ENCODE results near the gene GOT1.

The GOT1 gene

DNA sequence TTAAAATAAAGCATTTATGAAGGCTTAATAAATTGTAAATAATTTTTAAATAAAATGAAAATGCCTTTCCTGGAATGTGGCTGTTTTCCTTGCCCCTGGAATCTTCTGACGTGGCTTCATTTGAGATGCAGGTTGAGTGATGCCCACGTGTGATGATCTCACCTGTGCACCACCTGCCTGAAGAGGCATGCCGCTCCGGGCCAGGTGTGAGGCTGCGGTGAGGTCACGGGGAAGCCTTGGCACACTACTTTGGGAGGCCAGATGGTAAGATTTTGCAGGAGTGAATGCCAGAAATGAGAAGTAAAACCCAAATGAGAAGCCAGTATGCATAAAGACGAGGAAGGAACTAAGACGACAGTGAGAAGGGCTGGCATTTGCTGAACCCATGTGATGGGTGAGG, 36.2 kb downstream of the GOT1 start:
- no peak for DNase-seq

DNA sequence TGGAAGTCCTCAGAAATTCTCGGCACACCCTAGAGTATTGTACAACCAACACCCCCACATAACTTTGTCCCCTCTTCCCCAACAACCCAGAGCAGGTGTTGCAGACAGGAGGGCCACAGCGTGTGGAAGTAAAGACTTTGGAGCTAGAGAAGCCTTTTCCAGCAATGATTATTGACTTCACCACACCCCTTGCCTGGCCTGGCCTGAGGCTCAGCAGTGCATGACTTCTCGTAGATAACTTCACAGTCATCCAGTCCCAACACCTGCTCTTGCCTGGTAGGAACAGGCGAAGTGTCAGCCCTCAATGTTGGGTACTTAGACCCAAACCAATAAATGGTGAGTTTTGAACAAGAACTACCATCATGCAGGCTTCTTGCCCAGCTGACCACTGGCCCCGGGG, 36.7 kb downstream of the GOT1 start:
- no peak for DNase-seq

DNA sequence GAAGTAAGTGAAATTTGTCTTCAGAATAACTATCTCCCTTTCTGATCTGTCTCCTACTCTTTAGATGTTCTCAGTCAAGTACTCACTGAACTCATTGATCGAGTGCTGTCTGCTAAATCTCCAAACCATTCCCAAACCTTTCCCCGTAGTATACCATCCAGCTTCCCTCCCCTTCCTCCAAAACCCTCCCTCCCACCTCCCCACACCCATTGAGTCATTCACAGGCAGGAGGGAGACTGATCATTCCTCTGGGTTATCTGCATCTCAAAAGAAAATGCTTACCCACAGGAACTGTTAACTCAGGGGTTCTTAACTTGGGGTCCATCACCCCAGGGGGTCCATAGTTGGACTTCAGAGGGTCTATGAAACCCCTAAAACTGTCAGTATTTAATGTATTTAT, 37.4 kb downstream of the GOT1 start:
- no peak for DNase-seq

DNA sequence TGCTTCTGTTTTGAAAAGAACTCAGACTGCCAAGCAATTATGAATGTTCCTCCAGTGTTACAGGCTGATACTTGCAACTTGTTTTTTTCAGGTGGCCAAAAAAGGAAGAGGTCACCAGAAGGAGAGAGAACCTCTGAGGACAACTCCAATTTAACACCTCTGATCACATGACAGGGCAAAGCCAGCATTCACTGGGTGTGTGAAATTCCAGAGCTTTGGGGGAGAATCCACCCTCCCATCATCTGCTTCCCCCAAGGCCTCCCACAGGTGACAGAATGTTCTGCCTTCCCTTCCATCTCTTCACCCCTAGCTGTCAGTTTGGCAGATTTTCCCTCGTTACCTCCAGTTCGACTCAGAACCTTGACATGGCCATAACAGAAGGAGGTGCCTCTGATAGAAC, 39.1 kb downstream of the GOT1 start:
- DNase-seq = no peak

DNA sequence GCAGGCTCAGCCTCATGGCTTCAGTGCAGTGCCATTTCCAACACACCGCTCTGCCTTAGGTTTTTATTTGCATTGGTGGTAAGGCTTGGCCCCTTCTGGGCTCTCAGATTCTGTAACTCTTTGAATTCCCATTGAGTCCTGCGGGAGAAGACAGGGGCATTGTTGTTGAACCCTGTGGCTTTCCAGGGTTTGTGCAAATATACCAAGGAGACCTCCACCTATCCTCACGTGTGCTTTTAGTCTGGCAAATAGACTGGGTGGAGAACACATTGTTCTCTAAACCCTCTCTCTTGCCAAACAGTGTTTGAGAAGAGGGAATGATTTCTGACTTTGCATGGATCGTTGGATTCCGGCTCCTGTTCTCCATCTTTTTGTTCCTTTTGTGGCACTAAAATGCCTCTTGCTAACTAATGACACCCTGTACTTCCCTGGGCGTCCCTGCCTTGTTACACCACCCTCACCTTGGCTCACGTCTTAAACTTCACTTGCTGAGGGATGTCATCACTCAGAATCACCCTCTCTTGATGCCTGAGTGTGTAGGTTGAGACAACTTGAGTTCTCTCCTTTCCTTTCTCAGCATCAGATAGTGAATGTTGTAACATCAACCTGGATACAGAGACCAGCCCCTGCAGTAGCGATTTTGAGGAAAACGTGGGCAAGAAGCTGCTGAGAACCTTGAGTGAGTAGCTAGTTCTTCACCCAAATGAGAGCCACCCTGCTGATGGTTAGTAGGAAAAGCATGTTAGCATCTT, 40.5 kb downstream of the GOT1 start:
- DNase-seq = peak in 1 of 2 experiments; percentile 10

DNA sequence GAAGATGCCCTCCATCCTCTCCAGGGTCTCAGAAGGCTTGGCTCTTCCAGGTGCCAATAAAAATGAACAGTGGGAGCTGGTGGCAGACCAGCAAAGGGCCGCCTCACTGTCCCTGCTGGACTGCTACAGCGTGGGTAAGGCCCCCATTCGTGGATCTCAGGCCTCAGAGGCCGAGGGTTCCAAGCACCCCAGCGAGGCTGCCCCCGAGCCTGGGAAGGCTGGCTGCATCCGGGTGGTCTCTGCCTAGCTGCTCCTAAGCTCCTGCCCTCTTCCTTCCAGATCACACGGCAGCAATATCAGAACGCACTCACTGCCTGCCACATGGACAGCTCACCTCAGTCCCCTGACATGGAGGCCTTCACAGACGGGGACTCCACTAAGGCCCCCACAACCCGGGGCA, 42.9 kb downstream of the GOT1 start:
- DNase-seq = no peak

DNA sequence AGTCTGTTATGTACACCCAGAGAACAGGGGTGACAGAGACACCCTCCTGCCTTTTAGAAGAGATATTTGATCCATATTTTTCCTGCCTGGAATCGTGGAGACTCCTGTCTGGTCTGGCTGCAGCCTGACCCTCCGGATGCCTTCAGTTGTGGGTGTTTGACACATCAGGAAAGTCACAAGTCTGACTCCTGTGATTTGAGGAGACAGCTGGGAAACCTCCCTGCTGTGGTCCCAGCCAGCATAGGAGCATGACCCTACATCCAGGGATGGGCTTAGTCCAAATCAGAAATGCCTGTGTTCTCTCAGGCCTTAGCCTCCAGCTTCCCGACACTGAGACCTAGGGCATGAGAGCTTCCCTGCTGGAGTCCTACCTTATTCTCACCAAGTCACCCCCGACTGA, 43.4 kb downstream of the GOT1 start:
- no peak for DNase-seq

DNA sequence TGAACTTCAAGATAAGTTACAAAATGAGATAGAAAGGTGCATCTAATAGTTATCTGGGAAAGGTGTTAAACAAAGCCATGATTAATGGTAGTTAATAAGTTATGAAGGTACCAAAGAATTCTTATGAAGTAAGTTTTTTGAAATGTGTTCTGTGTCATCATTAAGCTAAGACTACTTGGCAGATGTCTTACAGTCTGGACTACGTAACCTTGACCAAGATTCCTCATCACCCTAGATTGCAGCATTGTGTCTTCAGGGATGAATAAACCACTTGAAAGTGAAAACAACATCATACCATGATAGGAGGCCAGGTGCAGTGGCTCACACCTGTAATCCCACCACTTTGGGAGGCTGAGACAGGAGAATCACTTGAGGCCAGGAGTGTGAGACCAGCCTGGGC, 48.2 kb downstream of the GOT1 start:
- no peak for DNase-seq

DNA sequence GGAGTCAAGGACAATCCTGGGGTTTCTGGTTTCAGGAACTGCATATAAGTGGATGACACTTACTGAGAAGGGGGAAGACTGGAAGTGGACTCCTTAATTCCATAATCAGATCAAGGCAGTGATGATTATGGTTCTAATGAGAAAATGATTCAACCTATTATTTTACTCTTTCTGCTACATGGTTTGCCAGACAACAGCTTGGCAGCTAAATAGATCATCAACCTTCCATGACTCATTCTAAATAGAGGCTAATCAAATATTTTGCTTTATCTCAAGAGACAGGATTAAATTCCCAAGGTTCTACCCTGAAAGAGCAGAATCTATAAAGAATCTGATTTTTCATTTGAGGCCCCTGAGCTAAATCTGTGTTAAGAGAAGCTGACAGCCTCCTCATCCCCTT, 55.0 kb downstream of the GOT1 start:
- DNase-seq = no peak

DNA sequence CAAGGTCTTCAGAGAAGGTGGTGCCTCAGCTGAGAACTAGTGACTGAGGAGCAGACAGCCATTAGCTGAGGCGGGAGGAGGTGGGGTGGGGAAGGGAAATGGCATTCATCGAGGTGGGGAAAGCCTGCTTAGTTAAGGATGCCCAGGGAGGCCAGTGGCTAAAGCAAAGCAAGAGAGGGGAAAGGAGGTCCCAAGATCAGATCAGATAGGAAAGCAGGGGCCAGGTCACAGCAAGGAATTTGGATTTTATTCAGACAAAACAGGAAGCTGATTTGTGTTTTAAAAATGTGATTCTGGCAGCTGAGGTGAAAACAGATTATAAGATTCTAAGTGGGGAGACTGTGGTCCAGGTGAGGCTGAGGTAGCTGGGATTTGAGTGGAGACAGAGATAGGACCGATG, 55.5 kb downstream of the GOT1 start:
- no peak for DNase-seq

DNA sequence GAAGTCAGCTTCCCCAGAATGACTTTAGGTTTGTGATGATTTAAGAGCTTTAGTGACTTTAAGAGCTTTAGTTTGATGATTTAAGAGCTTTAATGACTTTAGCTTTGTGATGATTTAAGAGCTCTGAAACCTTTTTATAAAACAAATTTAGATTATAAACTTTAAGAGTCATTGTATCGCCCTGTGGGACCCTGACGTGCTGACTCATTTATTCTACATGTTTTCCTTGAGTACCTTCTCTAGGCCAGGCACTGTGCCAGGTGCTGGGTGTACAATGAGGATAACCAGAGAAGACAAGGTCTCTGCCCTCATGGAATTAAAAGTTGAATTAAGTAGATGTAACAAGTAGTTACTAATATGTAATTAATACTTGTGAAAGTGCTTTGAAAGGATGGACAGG, 55.9 kb downstream of the GOT1 start:
- no peak for DNase-seq

DNA sequence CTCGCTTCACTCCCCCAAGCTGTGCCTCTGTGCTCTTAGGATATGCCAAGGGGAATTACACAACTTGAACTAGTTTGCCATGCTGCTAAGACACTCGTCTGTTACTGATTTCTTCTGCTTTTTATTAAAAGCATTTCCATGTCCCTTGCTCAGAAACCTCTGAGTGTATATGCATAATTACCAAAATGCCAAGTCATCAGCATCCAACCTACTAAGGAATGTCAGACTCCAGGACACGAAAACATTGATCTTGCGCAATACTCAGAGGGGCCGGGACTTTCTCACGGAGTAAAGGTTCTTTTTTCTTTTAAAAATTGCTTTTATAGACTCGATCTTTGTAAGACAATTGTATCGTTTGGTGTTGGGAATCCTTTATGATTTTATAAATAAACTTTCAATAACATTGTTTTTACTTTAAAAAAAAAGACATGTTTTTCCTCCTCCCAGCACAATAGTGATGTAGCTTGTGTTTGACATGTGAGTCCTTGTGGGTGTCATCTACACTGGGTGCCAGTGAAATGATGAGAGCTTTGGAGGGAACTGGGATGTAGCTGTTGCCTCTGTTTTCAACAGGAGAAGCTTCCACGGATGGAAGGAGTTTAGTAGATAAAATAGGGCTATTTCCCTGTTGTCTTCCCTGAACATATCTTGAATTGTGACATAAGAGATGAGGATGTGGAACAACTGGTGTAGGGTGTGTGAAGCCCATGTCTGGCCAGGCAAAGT, 57.7 kb downstream of the GOT1 start:
- DNase-seq = no peak

DNA sequence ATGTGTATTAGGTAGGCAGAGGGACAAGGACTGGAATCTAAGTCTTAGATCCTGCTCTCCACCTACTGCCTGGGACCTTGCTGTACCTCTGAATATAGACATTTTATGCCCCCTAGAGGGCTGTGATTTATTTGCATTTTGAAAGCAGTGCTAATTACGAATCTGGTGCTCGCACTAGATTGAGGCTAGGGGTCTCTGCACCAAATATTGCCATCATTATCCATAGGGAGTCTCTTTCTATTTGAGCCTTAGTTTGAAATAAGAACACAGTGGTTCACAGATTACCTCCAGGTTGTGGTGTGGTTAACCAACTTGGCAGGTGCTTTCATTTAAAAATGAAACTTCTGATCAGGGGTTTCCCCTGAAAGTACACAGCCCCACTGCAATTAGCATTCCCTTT, 59.4 kb downstream of the GOT1 start:
- no peak for DNase-seq

DNA sequence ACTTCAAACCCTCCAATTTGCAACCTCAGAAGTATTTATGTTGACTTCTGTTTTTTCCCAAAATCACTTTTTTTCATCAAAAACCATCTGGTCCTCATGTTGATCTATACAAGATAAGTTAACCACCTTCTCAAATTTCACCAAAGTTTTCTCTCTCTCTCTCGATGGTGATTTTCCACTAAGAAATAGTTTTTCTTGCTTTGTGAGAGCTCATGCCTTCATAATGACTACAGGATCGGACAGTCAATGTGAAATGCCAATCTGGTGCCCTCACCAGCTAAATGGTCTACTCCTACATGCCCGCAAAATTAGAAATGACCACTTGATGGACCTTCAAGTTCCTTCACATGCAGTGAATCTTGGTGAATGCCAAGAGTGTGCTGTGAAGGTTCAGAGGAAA, 60.9 kb downstream of the GOT1 start:
- DNase-seq = no peak

DNA sequence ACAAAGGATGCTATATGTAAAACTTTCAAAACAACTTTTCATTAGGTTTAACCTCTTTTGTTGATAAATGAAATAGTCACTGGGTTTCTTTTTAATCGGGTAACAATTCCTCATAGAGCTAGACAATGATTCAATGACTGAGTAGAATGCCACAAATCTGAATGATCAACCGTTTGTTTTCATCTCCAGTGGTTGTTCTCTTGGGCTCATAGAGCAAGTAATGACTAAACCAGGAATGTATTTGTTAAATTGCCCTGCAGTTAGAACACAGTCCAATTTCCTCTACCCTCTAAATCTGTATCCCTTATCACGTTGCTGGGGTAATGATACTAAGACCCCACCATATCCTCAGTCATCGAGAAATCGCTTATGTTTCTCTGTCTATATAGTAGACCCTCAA, 61.3 kb downstream of the GOT1 start:
- no peak for DNase-seq

DNA sequence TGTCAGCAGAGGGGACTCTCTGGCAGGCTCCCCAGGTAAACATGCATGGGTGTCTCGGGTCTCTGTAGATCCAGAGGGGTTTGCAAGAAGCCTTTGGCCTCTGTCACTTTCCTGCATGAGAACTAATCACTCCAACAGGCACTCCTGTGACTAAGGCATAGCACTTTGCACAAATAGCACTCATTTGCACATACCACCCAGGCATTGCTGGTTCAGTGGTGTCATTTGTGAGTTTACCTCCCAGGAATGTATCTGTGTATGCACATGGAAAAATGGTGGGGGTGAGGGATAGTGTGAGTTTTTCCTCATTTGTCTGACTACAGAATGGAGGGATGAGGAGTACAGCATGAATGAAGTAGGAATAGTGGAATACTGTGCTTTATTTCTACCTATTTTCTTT, 61.8 kb downstream of the GOT1 start:
- no peak for DNase-seq

DNA sequence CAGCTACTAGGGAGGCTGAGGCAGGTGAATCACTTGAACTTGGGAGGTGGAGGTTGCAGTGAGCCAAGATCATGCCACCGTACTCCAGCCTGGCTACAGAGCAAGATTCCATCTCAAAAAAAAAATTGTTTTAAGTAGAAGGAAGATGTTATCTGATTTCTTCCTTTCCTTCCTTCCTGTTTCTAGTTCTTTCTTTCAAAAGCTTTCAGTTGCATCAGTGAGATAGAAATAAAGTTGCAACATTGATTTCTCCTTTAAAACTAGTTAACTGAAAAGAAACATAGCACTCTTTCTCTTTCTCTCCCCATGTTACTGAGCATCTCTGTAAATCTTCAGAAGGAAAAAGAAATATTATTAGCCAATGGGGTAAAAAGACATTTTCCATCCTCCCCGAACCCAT, 63.8 kb downstream of the GOT1 start:
- no peak for DNase-seq

DNA sequence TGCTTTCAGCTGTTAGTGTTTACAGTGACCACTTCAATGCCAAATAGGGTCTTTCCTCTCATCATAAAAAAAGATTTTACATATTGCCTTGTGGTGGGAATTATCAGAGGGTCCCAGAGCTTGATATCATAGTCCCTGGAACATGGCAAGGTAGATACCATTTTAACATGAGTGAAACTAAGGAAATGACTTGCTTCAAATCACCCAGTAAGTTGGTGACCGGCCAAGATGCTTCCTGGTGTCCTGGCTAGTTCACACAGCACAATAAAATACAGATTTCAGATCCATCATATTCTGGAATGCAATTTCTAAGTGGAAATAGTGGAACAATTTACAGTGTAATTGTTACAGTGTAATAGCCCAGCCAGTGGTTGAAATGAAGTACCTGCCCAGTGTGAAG, 64.7 kb downstream of the GOT1 start:
- no peak for DNase-seq

DNA sequence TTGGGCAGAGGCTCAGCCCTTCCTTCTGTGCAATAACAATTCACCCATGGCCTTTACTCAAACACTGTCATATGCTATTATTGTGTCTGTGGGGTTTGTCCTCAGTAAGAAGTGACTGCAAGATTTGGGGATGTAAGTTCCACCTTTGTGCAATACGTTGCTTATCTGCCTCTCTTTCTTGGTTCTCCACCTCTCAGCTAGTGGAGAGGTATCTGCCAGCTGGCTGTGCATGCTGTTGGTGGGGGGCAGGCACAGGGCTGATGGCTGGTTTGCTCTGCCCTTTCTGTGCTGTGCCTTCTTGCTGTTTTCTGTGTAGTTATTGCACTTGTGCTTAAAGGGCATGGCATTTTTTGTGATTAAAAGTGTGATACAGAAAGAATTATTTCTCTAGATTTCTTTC, 65.1 kb downstream of the GOT1 start:
- no peak for DNase-seq

DNA sequence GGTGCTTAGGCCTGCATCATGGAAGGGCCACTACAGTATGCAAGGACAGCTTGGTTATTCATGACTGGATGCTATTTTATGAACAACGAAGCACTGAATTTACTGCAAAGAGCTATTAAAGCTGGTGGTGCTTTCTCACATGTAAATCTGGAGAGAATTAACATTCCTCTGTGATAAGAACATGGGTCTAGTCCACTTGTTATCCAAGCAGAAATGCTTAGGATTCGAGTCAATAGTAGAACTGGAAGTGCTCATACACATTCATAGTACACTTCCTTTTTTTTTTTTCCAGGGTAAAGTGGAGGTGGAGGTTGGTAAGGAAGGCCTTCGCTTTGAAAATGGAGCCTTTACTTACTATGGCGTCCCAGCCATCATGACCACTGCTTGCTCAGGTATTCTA, 66.3 kb downstream of the GOT1 start:
- DNase-seq = no peak

DNA sequence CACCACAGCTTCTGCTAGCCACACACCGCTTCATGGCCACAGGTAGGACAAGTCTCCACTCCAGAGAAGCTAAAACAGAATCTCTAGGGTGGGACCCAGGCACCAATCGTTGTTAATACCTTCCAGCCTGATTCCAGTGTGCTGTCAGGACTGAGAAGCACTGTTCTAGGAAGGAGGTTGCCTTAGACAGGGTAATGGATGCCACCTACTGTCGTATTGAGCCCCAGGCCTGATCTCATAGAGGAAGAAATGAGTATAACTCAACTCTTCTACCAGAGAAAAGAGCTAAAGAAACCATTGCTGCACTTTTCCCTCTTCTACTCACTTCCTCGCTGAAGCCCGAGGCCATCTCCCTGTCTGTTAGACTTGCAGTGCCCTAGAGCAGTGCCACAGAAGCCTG, 69.5 kb downstream of the GOT1 start:
- no peak for DNase-seq

DNA sequence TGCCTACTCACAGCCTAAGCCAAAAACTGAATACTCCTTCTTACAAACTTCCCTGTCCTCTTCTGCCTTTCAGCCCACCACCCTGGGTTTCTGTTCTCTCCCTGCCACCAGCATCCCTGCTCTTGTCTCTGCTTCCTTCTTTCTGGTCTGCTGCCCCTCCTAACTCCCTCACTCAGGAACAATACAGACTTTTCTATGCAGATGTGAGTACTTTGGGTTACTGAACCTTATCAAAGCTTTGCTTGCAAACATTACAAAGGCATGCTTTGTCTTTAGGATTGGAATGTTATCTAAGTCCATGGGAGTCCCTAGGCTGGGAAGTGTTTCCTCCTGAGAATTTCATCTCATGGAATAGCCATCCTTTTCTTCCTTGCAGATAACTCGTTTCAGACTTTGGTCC, 72.3 kb downstream of the GOT1 start:
- DNase-seq = no peak

DNA sequence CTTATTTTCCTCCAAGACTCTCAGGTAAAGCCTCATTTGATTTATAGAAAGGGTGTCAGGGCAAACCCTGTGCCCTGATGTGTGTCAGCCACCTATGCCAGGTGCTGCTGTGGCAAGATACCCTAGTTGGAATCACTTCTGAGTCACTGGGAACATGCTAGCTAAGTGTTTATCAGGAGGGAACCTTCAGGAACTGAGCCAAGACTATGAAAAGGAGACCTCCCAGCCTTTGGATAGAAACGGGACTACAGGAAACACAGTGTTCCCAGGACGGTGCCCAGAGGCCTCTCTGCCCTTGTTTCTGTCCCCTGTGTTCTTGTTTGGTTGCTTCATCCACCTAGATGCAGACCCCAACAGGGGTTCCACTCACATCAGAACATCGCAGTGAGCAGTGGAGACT, 72.7 kb downstream of the GOT1 start:
- DNase-seq = no peak

DNA sequence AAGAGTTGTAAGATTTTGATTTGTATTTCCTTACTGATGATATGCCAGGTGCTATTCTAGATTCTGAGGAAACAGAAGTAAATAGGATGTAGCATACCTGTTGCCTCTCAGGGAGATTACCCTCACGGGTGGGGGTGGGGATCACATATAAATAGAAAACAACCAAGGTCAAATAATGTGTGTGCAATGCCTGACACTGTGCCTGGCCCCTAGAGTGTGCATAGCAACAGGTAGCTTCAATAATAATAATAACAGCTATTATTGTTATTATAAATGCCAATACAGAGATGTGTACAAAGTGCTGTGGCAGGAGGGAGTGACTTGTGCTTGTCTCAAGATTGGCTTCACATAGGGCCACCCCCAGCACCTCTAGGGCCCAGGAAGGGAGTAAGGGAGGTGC, 77.2 kb downstream of the GOT1 start:
- DNase-seq = no peak

DNA sequence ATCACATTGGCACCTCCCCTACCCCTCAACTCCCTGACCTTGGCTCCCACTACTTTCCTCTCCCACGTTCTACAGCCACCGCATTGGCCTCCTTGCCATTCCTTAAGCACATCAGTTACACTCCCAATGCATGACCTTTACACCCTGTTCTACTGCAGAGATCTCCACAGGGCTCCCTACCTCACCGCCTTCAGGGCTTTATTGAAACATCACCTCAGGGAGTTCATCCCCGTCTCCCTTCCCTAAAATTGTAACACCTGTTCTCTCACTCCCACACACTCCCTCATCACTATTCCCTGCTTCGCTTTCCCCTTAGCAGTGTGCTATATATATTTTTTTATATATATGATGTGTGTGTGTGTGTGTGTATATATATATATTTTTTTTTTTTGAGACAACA, 82.8 kb downstream of the GOT1 start:
- no peak for DNase-seq

All from NCI-H187 (cell line).